Suprapubic skin (tissue), 4 donors: ENCODE results near the gene TEC. TPM values are rescaled to one million over a fixed set of nuclear protein-coding genes. Genes with fewer than 3 reads are reported as not detected.

ENCODE experiments used
- DNase-seq, 2 donors: peaks; one replicate each; pipeline ENCODE4 v3.0.0-alpha.2; 2019; ENCODE audit warnings: low spot score in 2 of 2
- H3K27ac ChIP-seq: fragments of 200-600 bp; sonication (generic); one replicate; pipeline ENCODE4 v1.5.1; 2019
- H3K27me3 ChIP-seq: fragments of 200-600 bp; sonication (generic); one replicate; pipeline ENCODE4 v1.5.1; 2019
- H3K36me3 ChIP-seq: fragments of 200-600 bp; sonication (generic); one replicate; pipeline ENCODE4 v1.5.1; 2019
- H3K4me1 ChIP-seq: fragments of 200-600 bp; sonication (generic); one replicate; pipeline ENCODE4 v1.5.1; 2019
- H3K4me3 ChIP-seq: fragments of 200-600 bp; sonication (generic); one replicate; pipeline ENCODE4 v1.5.1; 2019; ENCODE audit warnings: mild to moderate bottlenecking
- H3K9me3 ChIP-seq: fragments of 200-600 bp; sonication (generic); one replicate; pipeline ENCODE4 v1.5.1; 2019
- CTCF ChIP-seq, 2 donors: fragments of 200-600 bp in 1 of 2; fragments of 450-650 bp in 1 of 2; sonication (generic) in 1 of 2; IDR thresholded peaks; one replicate each; pipeline ENCODE4 v1.5.1; 2016 to 2019; ENCODE audit warnings: antibody characterized with exemption in 2 of 2, mild to moderate bottlenecking in 1 of 2, moderate library complexity in 1 of 2
- EP300 ChIP-seq: sonication (generic); formaldehyde crosslinking; IDR thresholded peaks from one replicate; pipeline ENCODE4 v1.6.1; 2017; ENCODE audit warnings: antibody characterized with exemption
- POLR2A ChIP-seq, 2 donors: fragments of 450-650 bp; IDR thresholded peaks; one replicate each; pipeline ENCODE4 v1.6.1; 2017; ENCODE audit warnings: antibody characterized with exemption in 2 of 2, mild to moderate bottlenecking in 2 of 2, moderate library complexity in 2 of 2
- POLR2AphosphoS5 ChIP-seq, 3 donors: sonication (generic); formaldehyde crosslinking; IDR thresholded peaks; one replicate each; pipeline ENCODE4 v1.6.1; 2017; ENCODE audit warnings: antibody characterized with exemption in 3 of 3
- WGBS: methylation state at CpG from one replicate; pipeline ENCODE4 v1.1.5; 2018; 5-methylcytosine and 5-hydroxymethylcytosine counted together
- total RNA-seq, 4 donors: library from RNA; depleted of rRNA; stranded (reverse); fragments of >200 nt; gene quantifications; one replicate each; pipeline ENCODE4 v1.1.0, GENCODE V29; 2016

TEC gene
- total RNA-seq, 4 donors from 2014 or later = 4.1 to 18.8 (median 7.2) TPM

- Histone ChIP-seq H3K27me3 (no peaks in the 10 kb centered on the region), H3K36me3 (no peaks in the 10 kb centered on the region), H3K4me3 (no peak overlapping the region), H3K9me3 (no peaks in the 10 kb centered on the region), H3K4me1 (peaks cover 8% of the 10 kb centered on the region), H3K27ac (no peak overlapping the region)
- TF ChIP-seq POLR2AphosphoS5 (IDR thresholded peaks at IDR 0.05) (no peak), CTCF (IDR thresholded peaks at IDR 0.05) (no peak), EP300 (no peak), POLR2A (IDR thresholded peaks at IDR 0.05) (no peak)
- WGBS = 48% methylated on average over 1 of the region's 1 CpG
- DNase-seq = no peak
Measured at GRCh38 chr4:48249378-48249777, 20.3 kb downstream of the TEC start.

- 72% methylated on average over 1 of the region's 1 CpG for WGBS
- DNase-seq = no peak
- no peaks in the 10 kb centered on the region for H3K9me3 ChIP-seq
- H3K4me3 ChIP-seq = no peak overlapping the region
- H3K27me3 ChIP-seq = no peaks in the 10 kb centered on the region
- no peaks in the 10 kb centered on the region for H3K36me3 ChIP-seq
- no peaks in the 10 kb centered on the region for H3K4me1 ChIP-seq
- no peak overlapping the region for H3K27ac ChIP-seq
- TF ChIP-seq POLR2AphosphoS5 (IDR thresholded peaks at IDR 0.05) = no peak
Measured at GRCh38 chr4:48248559-48248953, 21.1 kb downstream of the TEC start.

- Histone ChIP-seq H3K9me3 (no peaks in the 10 kb centered on the region), H3K4me3 (no peak overlapping the region), H3K27ac (no peak overlapping the region), H3K36me3 (no peaks in the 10 kb centered on the region), H3K27me3 (no peaks in the 10 kb centered on the region), H3K4me1 (no peaks in the 10 kb centered on the region)
- TF ChIP-seq CTCF (IDR thresholded peaks at IDR 0.05) (no peak), EP300 (no peak), POLR2A (IDR thresholded peaks at IDR 0.05) (no peak), POLR2AphosphoS5 (IDR thresholded peaks at IDR 0.05) (no peak)
- DNase-seq = no peak
- WGBS = 86% methylated on average over 5 of the region's 5 CpGs
Measured at GRCh38 chr4:48247878-48248558, 21.6 kb downstream of the TEC start.

- 65% methylated on average over 7 of the region's 7 CpGs for WGBS
- TF ChIP-seq CTCF (IDR thresholded peaks at IDR 0.05) (no peak), POLR2AphosphoS5 (IDR thresholded peaks at IDR 0.05) (no peak), EP300 (no peak), POLR2A (IDR thresholded peaks at IDR 0.05) (no peak)
- H3K27me3 ChIP-seq = no peaks in the 10 kb centered on the region
Measured at GRCh38 chr4:48247142-48247877, 22.3 kb downstream of the TEC start.

GRCh38 chr4:48244665-48245064 lies 25.0 kb downstream of the TEC start:
- TF ChIP-seq EP300 (no peak), CTCF (IDR thresholded peaks at IDR 0.05) (no peak), POLR2A (IDR thresholded peaks at IDR 0.05) (no peak), POLR2AphosphoS5 (IDR thresholded peaks at IDR 0.05) (no peak)
- no peaks in the 10 kb centered on the region for H3K9me3 ChIP-seq
- DNase-seq = no peak
- WGBS = 96% methylated on average over 4 of the region's 4 CpGs
- H3K27ac ChIP-seq = no peak overlapping the region
- H3K27me3 ChIP-seq = no peaks in the 10 kb centered on the region
- no peak overlapping the region for H3K4me3 ChIP-seq
- H3K36me3 ChIP-seq = no peaks in the 10 kb centered on the region
- H3K4me1 ChIP-seq = no peaks in the 10 kb centered on the region

More at GRCh38 chr4:48247142-48247877, 22.3 kb downstream of the TEC start:
- Histone ChIP-seq H3K27ac (no peak overlapping the region), H3K4me1 (no peaks in the 10 kb centered on the region), H3K36me3 (no peaks in the 10 kb centered on the region), H3K9me3 (no peaks in the 10 kb centered on the region), H3K4me3 (no peak overlapping the region)
- DNase-seq = no peak
